Measurements from ENCODE around the gene SAP130. TPM values are rescaled to one million over a fixed set of nuclear protein-coding genes. Genes with fewer than 3 reads are reported as not detected.

SAP130 gene
- total and polyA plus RNA-seq, 4 donors = 5.2 to 22.5 (median 7.0) TPM

- Histone ChIP-seq H3K27ac (ENCODE audit: low read depth in 1 of 2, low read length in 1 of 2) (no peak overlapping the region), H3K4me3 (no peak overlapping the region), H3K27me3 (ENCODE audit: control insufficient read depth in 3 of 3, insufficient read depth in 3 of 3, low read length in 2 of 3) (no peaks in the 10 kb centered on the region), H3K9me3 (ENCODE audit: control insufficient read depth in 4 of 4, insufficient read depth in 3 of 4, low read length in 3 of 4) (peaks cover 0 to 14% (median 13%) of the 10 kb centered on the region in 4 donors), H3K9ac (ENCODE audit: insufficient read depth in 1 of 2, low read length in 2 of 2) (no peak overlapping the region), H3K36me3 (ENCODE audit: control insufficient read depth in 4 of 4, insufficient read depth in 4 of 4, low read length in 4 of 4) (no peaks in the 10 kb centered on the region), H3K4me1 (ENCODE audit: control insufficient read depth in 5 of 5, insufficient read depth in 5 of 5, low read length in 5 of 5) (no peaks in the 10 kb centered on the region)
- no peak for TF ChIP-seq CTCF (IDR thresholded peaks at IDR 0.05; ENCODE audit: control extremely low read depth, extremely low read depth)
- no peak for DNase-seq
- ATAC-seq (ENCODE audit: insufficient read depth, low FRiP score) = no peak
- 86 to 91% methylated on average over 3 of the region's 3 CpGs for WGBS, 2 donors
Observed at GRCh38 chr2:128043041-128043440, 15.2 kb upstream of the SAP130 start.

DNA sequence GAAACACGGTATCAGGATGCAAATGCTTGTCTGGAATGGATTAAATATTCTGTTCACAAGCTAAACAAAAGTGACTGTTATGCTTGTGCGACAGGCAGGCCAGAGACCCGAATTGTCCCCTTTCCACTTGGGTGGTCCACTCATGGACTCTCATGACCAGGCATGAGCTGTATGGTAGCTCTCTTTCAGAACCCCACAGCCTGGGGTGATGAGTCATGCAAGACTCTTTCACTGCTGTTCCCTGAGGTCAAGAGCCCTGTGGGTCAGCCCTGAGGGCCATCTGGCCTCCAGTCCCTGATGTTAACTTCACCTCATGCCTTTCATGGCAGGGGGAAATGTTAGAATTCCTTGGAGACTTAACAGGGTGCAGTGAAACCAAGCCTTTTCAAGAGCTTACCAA is 13.7 kb upstream of the SAP130 start:
- TF ChIP-seq CTCF (IDR thresholded peaks at IDR 0.05; ENCODE audit: control extremely low read depth, extremely low read depth) = no peak
- Histone ChIP-seq H3K27me3 (ENCODE audit: control insufficient read depth in 3 of 3, insufficient read depth in 3 of 3, low read length in 2 of 3) (no peaks in the 10 kb centered on the region), H3K9ac (ENCODE audit: insufficient read depth in 1 of 2, low read length in 2 of 2) (no peak overlapping the region), H3K4me1 (ENCODE audit: control insufficient read depth in 5 of 5, insufficient read depth in 5 of 5, low read length in 5 of 5) (no peaks in the 10 kb centered on the region), H3K9me3 (ENCODE audit: control insufficient read depth in 4 of 4, insufficient read depth in 3 of 4, low read length in 3 of 4) (peaks cover 0 to 26% (median 19%) of the 10 kb centered on the region in 4 donors), H3K27ac (ENCODE audit: low read depth in 1 of 2, low read length in 1 of 2) (no peak overlapping the region), H3K4me3 (no peak overlapping the region), H3K36me3 (ENCODE audit: control insufficient read depth in 4 of 4, insufficient read depth in 4 of 4, low read length in 4 of 4) (no peaks in the 10 kb centered on the region)
- ATAC-seq (ENCODE audit: insufficient read depth, low FRiP score) (no peak), DNase-seq (no peak)
- 86 to 87% methylated on average over 3 of the region's 3 CpGs for WGBS, 2 donors

- H3K27ac ChIP-seq (ENCODE audit: low read depth in 1 of 2, low read length in 1 of 2) = no peak overlapping the region
- no peak for TF ChIP-seq CTCF (IDR thresholded peaks at IDR 0.05; ENCODE audit: control extremely low read depth, extremely low read depth)
- WGBS, 2 donors = 79 to 92% methylated on average over 8 of the region's 8 CpGs
- no peak for DNase-seq
- no peak overlapping the region for H3K4me3 ChIP-seq
- H3K9ac ChIP-seq (ENCODE audit: insufficient read depth in 1 of 2, low read length in 2 of 2) = no peak overlapping the region
- H3K4me1 ChIP-seq (ENCODE audit: control insufficient read depth in 5 of 5, insufficient read depth in 5 of 5, low read length in 5 of 5) = no peaks in the 10 kb centered on the region
- peaks cover 0 to 27% (median 20%) of the 10 kb centered on the region in 4 donors for H3K9me3 ChIP-seq (ENCODE audit: control insufficient read depth in 4 of 4, insufficient read depth in 3 of 4, low read length in 3 of 4)
- no peak for ATAC-seq (ENCODE audit: insufficient read depth, low FRiP score)
- H3K36me3 ChIP-seq (ENCODE audit: control insufficient read depth in 4 of 4, insufficient read depth in 4 of 4, low read length in 4 of 4) = no peaks in the 10 kb centered on the region
- H3K27me3 ChIP-seq (ENCODE audit: control insufficient read depth in 3 of 3, insufficient read depth in 3 of 3, low read length in 2 of 3) = no peaks in the 10 kb centered on the region
Observed at GRCh38 chr2:128040166-128040771, 12.4 kb upstream of the SAP130 start.

- TF ChIP-seq CTCF (IDR thresholded peaks at IDR 0.05; ENCODE audit: control extremely low read depth, extremely low read depth) = no peak
- ATAC-seq (ENCODE audit: insufficient read depth, low FRiP score) (no peak), DNase-seq (no peak)
- H3K27ac ChIP-seq (ENCODE audit: low read depth in 1 of 2, low read length in 1 of 2) = no peak overlapping the region
- 82 to 91% methylated on average over 9 of the region's 9 CpGs for WGBS, 2 donors
- H3K4me3 ChIP-seq = no peak overlapping the region
- no peaks in the 10 kb centered on the region for H3K36me3 ChIP-seq (ENCODE audit: control insufficient read depth in 4 of 4, insufficient read depth in 4 of 4, low read length in 4 of 4)
- peaks cover 0 to 27% (median 20%) of the 10 kb centered on the region in 4 donors for H3K9me3 ChIP-seq (ENCODE audit: control insufficient read depth in 4 of 4, insufficient read depth in 3 of 4, low read length in 3 of 4)
- H3K27me3 ChIP-seq (ENCODE audit: control insufficient read depth in 3 of 3, insufficient read depth in 3 of 3, low read length in 2 of 3) = no peaks in the 10 kb centered on the region
- no peaks in the 10 kb centered on the region for H3K4me1 ChIP-seq (ENCODE audit: control insufficient read depth in 5 of 5, insufficient read depth in 5 of 5, low read length in 5 of 5)
- H3K9ac ChIP-seq (ENCODE audit: insufficient read depth in 1 of 2, low read length in 2 of 2) = no peak overlapping the region
Observed at GRCh38 chr2:128039535-128039934, 11.7 kb upstream of the SAP130 start.

Data from lung (tissue), 12 donors.